IPS-18c (cell line): ENCODE data around the gene SRSF3.

Experiments
- H3K4me3 ChIP-seq: 2 replicates; pipeline ENCODE4 v1.7.0; 2013; ENCODE audit warnings: low read depth, mild to moderate bottlenecking, low read length, moderate library complexity; ENCODE audit not compliant: insufficient read depth
- H3K9me3 ChIP-seq: one replicate; pipeline ENCODE4 v1.6.1; 2013; ENCODE audit warnings: mild to moderate bottlenecking, low read length, moderate library complexity; ENCODE audit not compliant: control insufficient read depth, insufficient read depth

SRSF3 gene

GRCh38 chr6:36594029-36594815, at the start of gene SRSF3:
Gene SRSF3, plus strand, starts transcription at chr6:36594362. Its CDS starts 2,401 bp downstream, at chr6:36596763.
- Histone ChIP-seq H3K4me3 (peak within 1 kb of the TSS; percentile 86), H3K9me3 (no peaks in the 10 kb centered on the region)

- Histone ChIP-seq H3K9me3 (peaks cover 2% of the 10 kb centered on the region), H3K4me3 (peak overlapping the region; percentile 99)
Observed at GRCh38 chr6:36545767-36546307, 48.3 kb upstream of the SRSF3 start.

GRCh38 chr6:36546308-36546919, 47.7 kb upstream of the SRSF3 start:
- Histone ChIP-seq H3K4me3 (peak overlapping the region; percentile 99), H3K9me3 (peaks cover 2% of the 10 kb centered on the region)

- H3K9me3 ChIP-seq: peaks cover 2% of the 10 kb centered on the region
Observed at GRCh38 chr6:36546920-36547645, 47.1 kb upstream of the SRSF3 start, which contains the start of gene STK38. Gene STK38, minus strand, starts transcription at chr6:36547479. Its CDS starts 7,277 bp downstream, at chr6:36540202.

GRCh38 chr6:36547646-36548400, 46.3 kb upstream of the SRSF3 start:
- peak overlapping the region; percentile 99; the same call in 1 of the 2 replicates for H3K4me3 ChIP-seq
- H3K9me3 ChIP-seq: peaks cover 2% of the 10 kb centered on the region

More at GRCh38 chr6:36546920-36547645, 47.1 kb upstream of the SRSF3 start, which contains the start of gene STK38:
- peak within 1 kb of the TSS; percentile 99 for H3K4me3 ChIP-seq

- H3K9me3 ChIP-seq: peaks cover under 1% of the 10 kb centered on the region
Observed at GRCh38 chr6:36548401-36548743, 45.8 kb upstream of the SRSF3 start.

GRCh38 chr6:36550473-36551000, 43.6 kb upstream of the SRSF3 start:
- no peak overlapping the region for H3K4me3 ChIP-seq
- H3K9me3 ChIP-seq: no peaks in the 10 kb centered on the region

More at GRCh38 chr6:36548401-36548743, 45.8 kb upstream of the SRSF3 start:
- no peak overlapping the region for H3K4me3 ChIP-seq

- H3K4me3 ChIP-seq: no peak overlapping the region
- no peaks in the 10 kb centered on the region for H3K9me3 ChIP-seq
Observed at GRCh38 chr6:36555750-36556252, 38.4 kb upstream of the SRSF3 start.

- Histone ChIP-seq H3K9me3 (no peaks in the 10 kb centered on the region), H3K4me3 (no peak overlapping the region)
Observed at GRCh38 chr6:36556281-36556680, 37.9 kb upstream of the SRSF3 start.

GRCh38 chr6:36559011-36559793, 35.0 kb upstream of the SRSF3 start:
- no peaks in the 10 kb centered on the region for H3K9me3 ChIP-seq
- H3K4me3 ChIP-seq: no peak overlapping the region

GRCh38 chr6:36560822-36561221, 33.3 kb upstream of the SRSF3 start:
- Histone ChIP-seq H3K9me3 (no peaks in the 10 kb centered on the region), H3K4me3 (no peak overlapping the region)

GRCh38 chr6:36563237-36563927, 30.8 kb upstream of the SRSF3 start:
- no peaks in the 10 kb centered on the region for H3K9me3 ChIP-seq
- no peak overlapping the region for H3K4me3 ChIP-seq

GRCh38 chr6:36563928-36564284, 30.3 kb upstream of the SRSF3 start:
- Histone ChIP-seq H3K9me3 (no peaks in the 10 kb centered on the region), H3K4me3 (no peak overlapping the region)

- Histone ChIP-seq H3K9me3 (no peaks in the 10 kb centered on the region), H3K4me3 (no peak overlapping the region)
Observed at GRCh38 chr6:36566418-36566905, 27.7 kb upstream of the SRSF3 start.

- H3K4me3 ChIP-seq: no peak overlapping the region
- no peaks in the 10 kb centered on the region for H3K9me3 ChIP-seq
Observed at GRCh38 chr6:36570264-36570663, 23.9 kb upstream of the SRSF3 start.
